HG03442 (cell line): ENCODE measurements around the gene MICOS13.
"Not testable (repeated sequence)": the region's sequence is repeated elsewhere in the genome, so short reads cannot be mapped to it uniquely, and the experiment has no call there.

Source experiments
- ATAC-seq: cut with Tn5 transposase; IDR thresholded peaks from one replicate; pipeline ENCODE4 v1.9.1; 2021; ENCODE audit warnings: mild to moderate bottlenecking, moderate library complexity; ENCODE audit not compliant: unreplicated experiment

Gene MICOS13

GRCh38 chr19:5688262-5688881, 8.1 kb upstream of the MICOS13 start:
- not testable (repeated sequence) for ATAC-seq

DNA sequence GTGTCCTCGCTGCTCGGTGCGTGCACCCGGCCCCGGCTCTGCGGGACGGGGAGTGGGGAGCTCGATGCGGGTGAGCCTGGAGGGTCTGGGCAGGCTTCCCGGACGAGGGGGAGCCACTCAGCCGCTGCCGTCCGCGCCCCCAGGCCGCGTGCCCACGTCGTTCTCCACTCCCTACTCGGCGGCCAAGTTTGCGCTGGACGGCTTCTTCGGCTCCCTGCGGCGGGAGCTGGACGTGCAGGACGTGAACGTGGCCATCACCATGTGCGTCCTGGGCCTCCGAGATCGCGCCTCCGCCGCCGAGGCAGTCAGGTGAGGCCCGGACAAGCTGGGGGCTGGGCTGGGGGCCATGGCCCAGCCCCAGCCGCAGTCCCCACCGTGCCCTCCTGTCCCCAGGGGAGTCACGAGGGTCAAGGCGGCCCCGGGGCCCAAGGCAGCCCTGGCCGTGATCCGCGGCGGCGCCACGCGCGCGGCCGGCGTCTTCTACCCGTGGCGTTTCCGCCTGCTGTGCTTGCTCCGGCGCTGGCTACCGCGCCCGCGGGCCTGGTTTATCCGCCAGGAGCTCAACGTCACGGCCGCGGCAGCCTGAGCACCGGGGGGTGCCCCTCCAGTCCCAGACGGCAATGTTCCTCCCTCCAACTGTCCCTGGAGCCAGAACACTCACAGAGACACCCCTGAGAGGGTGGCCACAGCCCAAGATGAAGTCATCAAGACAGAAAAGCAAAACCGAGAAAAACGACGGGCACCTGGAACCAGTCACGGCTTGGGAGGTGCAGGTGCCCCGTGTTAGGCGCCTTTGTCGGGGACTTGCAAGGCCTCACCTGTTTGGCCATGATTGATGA, 7.3 kb upstream of the MICOS13 start:
- ATAC-seq = no peak

DNA sequence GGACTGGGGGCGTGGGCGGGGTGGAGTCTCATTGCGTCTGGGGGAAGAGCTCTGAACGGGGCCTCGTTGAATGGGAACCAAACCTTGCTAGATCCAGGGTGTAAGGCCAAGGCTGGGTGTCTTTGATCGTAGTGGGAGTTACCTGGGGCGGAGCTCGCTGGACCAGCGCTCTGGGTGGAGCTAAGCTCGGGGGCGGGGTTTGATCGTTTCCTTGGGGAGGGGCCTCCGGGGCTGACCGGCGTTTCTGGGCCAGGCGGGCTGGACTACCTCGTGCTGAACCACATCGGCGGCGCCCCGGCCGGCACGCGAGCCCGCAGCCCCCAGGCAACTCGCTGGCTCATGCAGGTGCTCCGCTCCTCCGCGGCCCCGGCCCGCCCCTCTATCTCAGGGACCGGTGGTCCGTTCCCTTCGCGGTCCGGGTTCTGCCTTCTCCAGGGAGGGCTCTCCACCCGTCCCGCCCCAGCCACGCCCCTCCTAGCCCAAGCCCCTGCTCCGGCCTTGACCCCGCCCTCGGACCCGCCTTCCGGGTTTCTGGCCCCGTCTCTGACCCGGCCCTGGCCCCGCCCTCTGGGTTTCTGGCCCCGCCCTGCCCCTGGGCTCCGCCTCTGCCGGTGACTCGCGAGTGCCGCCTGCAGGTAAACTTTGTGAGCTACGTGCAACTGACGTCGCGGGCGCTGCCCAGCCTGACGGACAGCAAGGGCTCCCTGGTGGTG, 6.5 kb upstream of the MICOS13 start:
- ATAC-seq = peak; percentile 46

- no peak for ATAC-seq
These were observed 6.0 kb upstream of the MICOS13 start for GRCh38 chr19:5686326-5686646.

- no peak for ATAC-seq
These were observed 4.5 kb upstream of the MICOS13 start for GRCh38 chr19:5684694-5685430.

DNA sequence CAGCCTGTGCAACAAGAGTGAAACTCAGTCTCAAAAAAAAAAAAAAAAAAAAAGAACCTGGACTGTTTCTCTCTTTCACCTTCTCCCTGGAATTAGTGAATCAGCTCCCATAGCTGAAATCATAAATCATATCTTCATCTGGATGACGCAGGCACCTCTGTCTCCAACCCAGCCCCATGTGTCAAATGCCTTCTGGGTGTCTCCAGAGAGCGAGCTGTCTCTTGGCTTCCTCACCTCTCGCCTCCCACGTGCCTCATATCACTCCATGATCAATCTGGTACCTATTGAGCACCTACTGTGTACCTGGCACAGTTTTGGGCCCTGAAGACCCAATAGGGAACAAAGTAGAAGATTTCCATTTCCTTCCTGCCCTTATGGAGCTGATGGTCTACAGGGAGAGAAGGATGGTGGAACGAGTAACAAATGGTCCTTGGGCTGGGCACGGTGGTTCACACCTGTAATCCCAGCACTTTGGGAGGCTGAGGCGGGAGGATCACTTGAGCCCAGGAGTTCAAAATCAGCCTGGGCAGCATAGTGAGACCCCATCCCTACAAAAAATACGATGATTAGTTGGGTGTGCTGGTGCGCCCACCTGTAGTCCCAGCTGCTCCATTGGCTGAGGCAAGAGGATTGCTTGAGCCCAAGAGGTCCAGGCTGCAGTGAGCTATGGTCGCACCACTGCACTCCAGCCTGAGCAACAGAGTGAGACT, 3.0 kb upstream of the MICOS13 start:
- ATAC-seq = no peak

DNA sequence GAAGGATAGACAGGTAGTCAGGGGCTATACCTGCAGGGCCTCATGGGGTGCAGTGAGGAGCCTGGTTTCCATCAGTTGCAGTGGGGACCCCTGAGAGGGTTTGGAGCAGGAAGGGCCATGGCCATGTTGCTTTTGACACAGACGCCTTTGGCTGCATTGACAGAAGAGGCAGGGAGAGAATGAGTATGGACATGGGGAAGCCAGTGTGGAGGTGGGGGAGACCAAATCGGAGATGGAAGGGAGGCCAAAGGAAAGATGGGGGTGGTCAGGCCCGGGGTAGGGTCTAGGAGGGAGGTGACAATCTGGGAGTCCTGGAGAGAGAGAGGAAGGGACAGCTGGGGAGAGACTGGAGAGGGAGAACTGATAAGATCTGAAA, 1.8 kb upstream of the MICOS13 start:
- ATAC-seq = no peak

DNA sequence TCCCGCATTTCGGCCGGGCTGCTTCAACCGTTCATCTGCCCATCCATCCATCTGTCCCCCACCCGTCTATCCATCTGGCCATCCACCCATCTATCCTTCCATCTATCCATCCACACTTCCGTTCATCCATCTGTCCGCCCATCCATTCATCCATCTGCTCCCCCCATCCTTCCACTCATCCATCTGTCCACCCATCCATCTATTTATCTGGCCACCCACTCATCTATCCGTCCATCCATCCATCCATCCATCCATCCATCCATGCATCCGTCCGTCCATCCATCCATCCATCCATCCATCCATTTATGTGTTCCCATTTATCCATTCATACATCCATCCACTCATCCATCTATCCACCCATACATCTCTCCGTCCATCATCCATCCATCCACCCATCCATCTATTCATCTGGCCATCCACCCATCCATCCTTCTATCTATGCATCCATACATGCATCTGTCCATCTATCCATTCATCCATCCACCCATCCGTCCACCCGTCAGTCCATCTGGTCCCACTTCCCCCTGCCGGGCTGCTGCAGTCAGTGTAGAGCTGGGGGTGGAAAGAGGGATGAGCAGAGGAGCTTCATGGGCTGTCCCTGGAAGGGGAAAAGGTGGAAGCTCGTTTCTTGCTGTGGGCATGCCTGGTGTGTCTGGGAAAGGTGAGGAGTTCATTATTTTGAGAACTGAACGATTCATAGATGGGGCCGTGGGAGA, 1.2 kb upstream of the MICOS13 start:
- ATAC-seq = no peak

DNA sequence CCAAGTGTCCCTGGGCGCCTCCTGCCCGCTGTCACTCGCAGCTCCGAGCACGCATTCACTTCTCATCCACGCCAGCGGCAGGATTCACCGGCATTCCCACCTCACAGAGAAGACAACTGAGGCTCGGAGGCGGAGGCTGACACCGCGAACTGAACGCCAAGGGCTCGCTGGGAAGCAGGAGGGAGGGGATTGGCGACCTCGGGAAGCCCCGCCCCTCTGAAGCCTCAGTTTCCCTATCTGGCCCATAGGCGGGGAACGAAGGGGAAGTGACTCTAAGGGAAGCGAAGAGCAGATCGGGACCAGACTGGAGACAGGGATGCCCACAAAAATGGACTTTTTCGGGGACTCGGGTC, 256 bp downstream of the MICOS13 start:
- peak; percentile 1 for ATAC-seq

DNA sequence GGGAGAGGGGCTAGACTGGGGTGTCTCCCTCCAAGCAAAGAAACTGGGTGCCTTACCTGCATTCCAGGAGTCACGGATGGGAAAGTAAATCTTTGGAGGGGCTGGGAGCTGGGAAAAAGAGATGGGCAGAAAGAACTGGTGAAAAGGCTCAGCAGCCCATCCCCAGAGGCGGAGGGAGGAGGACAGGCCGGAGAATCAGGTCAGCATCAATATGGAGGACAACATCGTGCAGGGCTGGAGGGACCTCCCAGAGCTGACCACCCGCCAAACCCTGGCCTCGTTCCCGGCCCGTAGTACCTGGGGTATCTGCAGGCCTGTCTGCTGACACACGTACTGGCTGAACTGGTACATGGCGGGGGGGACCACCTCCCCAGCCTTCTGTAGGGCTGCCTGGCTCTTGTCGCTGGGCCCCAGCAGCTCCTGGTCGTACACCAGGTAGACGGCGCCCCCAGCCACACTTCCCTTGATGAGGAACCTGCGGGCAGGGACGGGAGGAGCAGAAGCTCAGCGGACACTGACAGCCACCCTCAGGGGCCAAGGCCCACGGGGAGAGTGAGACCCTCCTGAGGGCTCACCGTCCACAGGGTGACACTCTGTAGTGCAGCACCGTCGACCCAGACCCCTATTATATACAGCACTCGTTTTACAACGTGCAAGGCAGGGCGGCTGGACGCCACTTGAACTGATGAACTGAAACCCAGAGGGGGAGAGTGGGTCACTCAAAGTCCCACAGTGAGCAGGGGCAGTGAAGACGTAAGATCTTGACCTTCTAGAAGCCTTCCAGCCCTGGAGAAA, 830 bp downstream of the MICOS13 start:
- ATAC-seq = no peak

DNA sequence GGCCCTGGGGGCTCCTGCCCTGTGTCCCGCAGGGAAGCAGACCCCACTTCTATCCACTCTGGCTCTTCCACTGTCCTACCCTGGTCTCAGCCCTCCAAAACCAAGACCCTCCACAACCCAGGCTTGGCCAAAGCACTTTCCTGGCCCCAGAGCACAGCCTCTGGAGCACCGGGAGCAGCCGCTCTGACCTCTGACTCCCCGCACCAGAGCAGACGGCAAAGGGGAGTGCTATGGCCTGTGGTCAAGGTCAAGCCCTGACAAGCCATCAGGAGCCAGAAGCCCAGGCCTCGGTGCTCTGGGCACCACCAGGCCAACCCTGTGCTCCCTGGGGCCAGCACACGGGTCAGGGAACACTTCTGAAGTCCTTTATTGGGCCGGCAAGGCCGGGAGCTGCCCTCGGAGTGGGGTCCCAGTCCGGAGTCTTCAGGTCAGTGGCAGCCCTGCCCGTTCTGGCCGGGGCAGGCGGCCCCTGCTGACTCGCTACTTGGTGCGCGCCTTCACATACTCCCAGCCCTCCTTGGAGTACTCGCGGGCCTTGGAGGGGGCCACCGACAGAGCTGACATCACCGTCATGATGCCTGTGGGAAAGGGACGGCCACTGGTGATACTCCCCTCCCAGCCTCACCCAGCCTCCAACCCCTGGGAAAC, 2.1 kb downstream of the MICOS13 start:
- no peak for ATAC-seq

GRCh38 chr19:5677580-5677979, 2.7 kb downstream of the MICOS13 start:
- ATAC-seq = no peak

DNA sequence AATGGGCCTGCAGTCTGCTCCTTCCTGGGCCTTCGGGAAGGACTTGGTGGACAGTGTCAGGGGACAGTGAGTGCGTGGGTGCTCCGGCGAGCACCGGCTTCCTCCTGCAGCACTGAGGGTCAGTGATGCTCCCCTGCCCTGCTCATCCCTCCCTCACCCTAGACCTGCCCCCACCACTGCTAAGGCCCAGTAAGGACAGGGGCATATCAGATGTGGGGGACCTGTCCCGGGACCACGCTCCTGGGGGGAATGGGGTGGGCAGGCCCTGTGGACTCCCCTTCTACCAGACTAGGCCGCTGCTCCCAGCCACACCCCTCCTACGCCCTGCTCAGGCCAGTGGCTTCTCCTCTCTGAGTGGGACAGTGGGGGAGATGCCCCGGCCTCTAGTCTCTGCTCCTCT, 3.2 kb downstream of the MICOS13 start:
- ATAC-seq = no peak

- ATAC-seq = no peak
These were observed 3.6 kb downstream of the MICOS13 start for GRCh38 chr19:5676772-5677105.

DNA sequence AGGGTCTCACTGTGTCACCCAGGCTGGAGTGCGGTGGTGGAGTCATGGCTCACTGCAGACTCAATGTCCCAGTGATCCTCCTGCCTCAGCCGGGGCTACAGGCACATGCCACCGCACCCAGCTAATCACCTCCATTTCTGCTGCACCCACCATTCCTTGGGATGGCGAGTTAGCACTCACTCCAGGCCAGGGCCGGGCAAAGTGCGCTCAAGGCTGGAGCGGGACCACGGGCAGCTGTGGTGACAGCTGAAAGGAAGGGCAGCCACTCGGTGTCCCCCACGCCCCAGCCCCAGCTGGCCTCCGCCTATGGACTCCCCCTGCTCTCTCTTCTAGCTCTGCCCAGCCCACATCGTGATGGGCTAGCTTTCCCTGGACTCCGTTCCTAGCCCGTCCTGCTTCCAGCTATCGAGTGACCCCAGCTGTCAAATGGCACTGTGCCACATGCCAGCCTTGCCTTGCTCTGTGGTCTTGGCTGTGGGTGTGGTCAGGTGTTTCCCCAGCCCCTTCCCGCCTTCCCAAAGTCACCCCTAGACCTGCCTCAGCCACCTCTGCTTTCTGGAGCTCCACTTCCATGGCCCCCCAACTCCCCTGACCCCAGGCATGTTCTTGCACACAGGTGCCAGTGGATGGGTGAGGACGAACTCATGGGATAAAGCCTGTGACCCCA, 4.1 kb downstream of the MICOS13 start:
- ATAC-seq = no peak

DNA sequence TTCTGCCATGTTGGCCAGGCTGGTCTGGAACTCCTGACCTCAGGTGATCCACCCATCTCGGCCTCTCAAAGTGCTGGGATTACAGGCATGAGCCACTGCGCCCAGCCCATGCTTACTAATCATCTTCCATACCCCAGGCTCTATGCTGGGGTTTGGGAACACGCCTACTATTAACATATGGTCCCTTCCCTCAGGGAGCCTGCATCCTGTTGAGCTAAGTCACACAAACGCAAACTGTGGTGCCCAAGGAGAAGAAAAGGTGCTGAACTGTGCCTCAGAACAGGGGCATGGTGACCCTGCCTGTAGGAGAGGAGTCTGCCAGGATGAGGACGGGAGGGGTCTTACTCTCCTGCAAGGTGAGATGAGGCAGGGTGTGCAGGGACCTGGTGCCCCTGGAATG, 5.6 kb downstream of the MICOS13 start:
- ATAC-seq = no peak

- no peak for ATAC-seq
These were observed 6.6 kb downstream of the MICOS13 start for GRCh38 chr19:5673752-5674151.

- ATAC-seq = no peak
These were observed 7.4 kb downstream of the MICOS13 start for GRCh38 chr19:5672708-5673459.
